Measurements from ENCODE around the gene FNDC5.

Gene FNDC5

GRCh38 chr1:32883338-32884031 is 12.8 kb upstream of the FNDC5 start:
- no peak for DNase-seq

GRCh38 chr1:32881871-32882850 is 11.4 kb upstream of the FNDC5 start:
- no peak for DNase-seq

GRCh38 chr1:32881291-32881690 is 10.6 kb upstream of the FNDC5 start:
- DNase-seq, result no peak

GRCh38 chr1:32878637-32879041 is 7.9 kb upstream of the FNDC5 start:
- DNase-seq, result no peak

- DNase-seq, result no peak
Measured at GRCh38 chr1:32878183-32878582, 7.5 kb upstream of the FNDC5 start.

- DNase-seq, result no peak
Measured at GRCh38 chr1:32877211-32878110, 6.7 kb upstream of the FNDC5 start.

GRCh38 chr1:32876341-32877210 is 5.9 kb upstream of the FNDC5 start:
- peak in 1 of 2 experiments; percentile 28 for DNase-seq

- DNase-seq, result no peak
Measured at GRCh38 chr1:32874860-32875752, 4.4 kb upstream of the FNDC5 start.

- DNase-seq, result no peak
Measured at GRCh38 chr1:32873484-32873883, 2.8 kb upstream of the FNDC5 start.

- DNase-seq, result no peak
Measured at GRCh38 chr1:32872192-32872460, 1.4 kb upstream of the FNDC5 start.

- no peak for DNase-seq
Measured at GRCh38 chr1:32871364-32872191, 866 bp upstream of the FNDC5 start.

- no peak for DNase-seq
Measured at GRCh38 chr1:32869923-32870614, 643 bp downstream of the FNDC5 start.

GRCh38 chr1:32868806-32869455 is 1.8 kb downstream of the FNDC5 start:
- no peak for DNase-seq

- DNase-seq, result no peak
Measured at GRCh38 chr1:32868085-32868484, 2.6 kb downstream of the FNDC5 start.

- no peak for DNase-seq
Measured at GRCh38 chr1:32867671-32868070, 3.0 kb downstream of the FNDC5 start.

- no peak for DNase-seq
Measured at GRCh38 chr1:32867151-32867550, 3.6 kb downstream of the FNDC5 start.

- DNase-seq, result no peak
Measured at GRCh38 chr1:32865639-32866405, 4.9 kb downstream of the FNDC5 start.

- no peak for DNase-seq
Measured at GRCh38 chr1:32864375-32865019, 6.2 kb downstream of the FNDC5 start.

Data from SW 1271 (cell line).